Activated CD8-positive, alpha-beta T cell treated with anti-CD3 and anti-CD28 coated beads, Interleukin-2, amount 10 ng/mL, durations not matched to agents 7 days and 5 days (primary cell): ENCODE measurements around the gene TXNDC12. TPM values are rescaled to one million over a fixed set of nuclear protein-coding genes. Genes with fewer than 3 reads are reported as not detected.

Experiments
- ATAC-seq: fragments of 150-1000 bp; cut with Tn5 transposase; one replicate; pipeline ENCODE4 v1.10.0; 2021; ENCODE audit warnings: moderate library complexity
- CTCF ChIA-PET: fragments of 350-600 bp; sonication (Branson Sonifier 250); formaldehyde crosslinking; loops from one replicate; lab custom pipeline; 2021; ENCODE audit warnings: antibody characterized with exemption; lab: Charles Lee
- POLR2A ChIA-PET: fragments of 350-600 bp; sonication (Branson Sonifier 250); formaldehyde crosslinking; loops from one replicate; lab custom pipeline; 2021; ENCODE audit warnings: antibody characterized with exemption; lab: Charles Lee
- DNase-seq: peaks from one replicate; pipeline ENCODE4 v3.0.0-alpha.2; 2020
- H3K27ac Mint-ChIP-seq: one replicate; pipeline ENCODE4 v1.8.0; 2021; ENCODE audit warnings: mild to moderate bottlenecking, mixed read lengths
- H3K27me3 Mint-ChIP-seq: one replicate; pipeline ENCODE4 v1.8.0; 2021; ENCODE audit warnings: low read depth, mixed read lengths
- H3K36me3 Mint-ChIP-seq: one replicate; pipeline ENCODE4 v1.8.0; 2021; ENCODE audit warnings: low read depth, mixed read lengths
- H3K4me1 Mint-ChIP-seq: one replicate; pipeline ENCODE4 v1.8.0; 2021; ENCODE audit warnings: low read depth, mixed read lengths
- H3K4me3 Mint-ChIP-seq: one replicate; pipeline ENCODE4 v1.8.0; 2021; ENCODE audit warnings: mild to moderate bottlenecking, mixed read lengths
- H3K9me3 Mint-ChIP-seq: one replicate; pipeline ENCODE4 v1.8.0; 2022; ENCODE audit warnings: mixed read lengths; ENCODE audit not compliant: insufficient read depth
- total RNA-seq, 2 experiments: library from RNA; stranded (reverse); gene quantifications; one replicate each; pipeline ENCODE4 v1.2.3, GENCODE V29; 2021

Gene TXNDC12
- total RNA-seq, 2 experiments from 2014 or later, result 41.1 to 45.9 TPM

- no peak for ATAC-seq
- H3K4me1 Mint-ChIP-seq, result peaks cover 7% of the 10 kb centered on the region
- POLR2A ChIA-PET, result no interaction called here
- H3K9me3 Mint-ChIP-seq, result no peaks in the 10 kb centered on the region
- H3K27me3 Mint-ChIP-seq, result peaks cover 42% of the 10 kb centered on the region
- DNase-seq, result no peak
- peak overlapping the region; percentile 20 for H3K4me3 Mint-ChIP-seq
- CTCF ChIA-PET, result interaction anchor here (3.4 kb wide), 1 partner anchor 92 kb away, joined by 9 read pairs; no protein-coding TSS in a partner anchor
- no peaks in the 10 kb centered on the region for H3K36me3 Mint-ChIP-seq
- no peak overlapping the region for H3K27ac Mint-ChIP-seq
These were observed 65.2 kb downstream of the TXNDC12 start for GRCh38 chr1:51989582-51990477.

GRCh38 chr1:51988254-51988653 lies 66.7 kb downstream of the TXNDC12 start:
- CTCF ChIA-PET, result interaction anchor here (3.4 kb wide), 1 partner anchor 91 kb away, joined by 9 read pairs; no protein-coding TSS in a partner anchor
- Mint-ChIP-seq H3K27ac (no peak overlapping the region), H3K27me3 (peaks cover 37% of the 10 kb centered on the region), H3K4me3 (no peak overlapping the region), H3K9me3 (no peaks in the 10 kb centered on the region), H3K36me3 (no peaks in the 10 kb centered on the region), H3K4me1 (peaks cover 7% of the 10 kb centered on the region)
- no peak for ATAC-seq
- POLR2A ChIA-PET, result interaction anchor here (0.7 to 0.8 kb wide), 2 partner anchors 119 to 258 kb away, joined by 3 to 4 read pairs; no protein-coding TSS in a partner anchor
- DNase-seq, result no peak

- Mint-ChIP-seq H3K36me3 (no peaks in the 10 kb centered on the region), H3K4me3 (no peak overlapping the region), H3K27ac (no peak overlapping the region), H3K27me3 (peaks cover 23% of the 10 kb centered on the region), H3K4me1 (peaks cover 7% of the 10 kb centered on the region), H3K9me3 (no peaks in the 10 kb centered on the region)
- POLR2A ChIA-PET, result no interaction called here
- ATAC-seq (no peak), DNase-seq (no peak)
- CTCF ChIA-PET, result interaction anchor here (1.1 to 3.4 kb wide), 2 partner anchors 89 to 218 kb away, joined by 4 to 9 read pairs; no protein-coding TSS in a partner anchor
These were observed 68.3 kb downstream of the TXNDC12 start for GRCh38 chr1:51986718-51987117.

GRCh38 chr1:51982161-51982560 lies 72.8 kb downstream of the TXNDC12 start:
- Mint-ChIP-seq H3K9me3 (no peaks in the 10 kb centered on the region), H3K36me3 (no peaks in the 10 kb centered on the region), H3K27ac (no peak overlapping the region), H3K4me3 (no peak overlapping the region), H3K27me3 (peaks cover 8% of the 10 kb centered on the region), H3K4me1 (no peaks in the 10 kb centered on the region)
- POLR2A ChIA-PET, result no interaction called here
- DNase-seq, result no peak
- CTCF ChIA-PET, result no interaction called here
- ATAC-seq, result no peak

GRCh38 chr1:51981555-51981954 lies 73.4 kb downstream of the TXNDC12 start:
- Mint-ChIP-seq H3K4me3 (no peak overlapping the region), H3K27me3 (peaks cover 8% of the 10 kb centered on the region), H3K9me3 (no peaks in the 10 kb centered on the region), H3K27ac (no peak overlapping the region), H3K4me1 (no peaks in the 10 kb centered on the region), H3K36me3 (no peaks in the 10 kb centered on the region)
- ChIA-PET POLR2A (no interaction called here), CTCF (interaction anchor here (0.7 kb wide), 1 partner anchor 20 kb away, joined by 3 read pairs; no protein-coding TSS in a partner anchor)
- no peak for ATAC-seq
- DNase-seq, result no peak

- Mint-ChIP-seq H3K4me1 (no peaks in the 10 kb centered on the region), H3K27me3 (peaks cover 8% of the 10 kb centered on the region), H3K9me3 (no peaks in the 10 kb centered on the region), H3K4me3 (no peak overlapping the region), H3K36me3 (no peaks in the 10 kb centered on the region), H3K27ac (no peak overlapping the region)
- ATAC-seq (no peak), DNase-seq (no peak)
- POLR2A ChIA-PET, result no interaction called here
- CTCF ChIA-PET, result no interaction called here
These were observed 76.9 kb downstream of the TXNDC12 start for GRCh38 chr1:51978099-51978498.

GRCh38 chr1:51976846-51977602 lies 78.0 kb downstream of the TXNDC12 start:
- no peaks in the 10 kb centered on the region for H3K4me1 Mint-ChIP-seq
- CTCF ChIA-PET, result interaction anchor here (1.5 kb wide), 1 partner anchor 81 kb away, joined by 5 read pairs; no protein-coding TSS in a partner anchor
- peaks cover 8% of the 10 kb centered on the region for H3K27me3 Mint-ChIP-seq
- no peaks in the 10 kb centered on the region for H3K36me3 Mint-ChIP-seq
- H3K4me3 Mint-ChIP-seq, result no peak overlapping the region
- DNase-seq, result no peak
- no peaks in the 10 kb centered on the region for H3K9me3 Mint-ChIP-seq
- H3K27ac Mint-ChIP-seq, result no peak overlapping the region
- POLR2A ChIA-PET, result no interaction called here
- no peak for ATAC-seq

- POLR2A ChIA-PET, result no interaction called here
- H3K27me3 Mint-ChIP-seq, result peaks cover 8% of the 10 kb centered on the region
- no peaks in the 10 kb centered on the region for H3K4me1 Mint-ChIP-seq
- no peaks in the 10 kb centered on the region for H3K36me3 Mint-ChIP-seq
- no peaks in the 10 kb centered on the region for H3K9me3 Mint-ChIP-seq
- CTCF ChIA-PET, result no interaction called here
- ATAC-seq (no peak), DNase-seq (no peak)
- no peak overlapping the region for H3K4me3 Mint-ChIP-seq
- no peak overlapping the region for H3K27ac Mint-ChIP-seq
These were observed 81.2 kb downstream of the TXNDC12 start for GRCh38 chr1:51973587-51974474.

Other genes starting within 250 kb of the TXNDC12 start
- gene NRDC, start 176.5 kb downstream of the TXNDC12 start, total RNA-seq, result 100 to 1,000 TPM; 153 to 157 TPM
- under 1 TPM; 0.08 TPM for gene RAB3B, start 64.5 kb downstream of the TXNDC12 start, total RNA-seq
- gene KTI12, start 21.4 kb downstream of the TXNDC12 start, total RNA-seq, result 10 to 100 TPM; 14.6 to 15.2 TPM
- gene BTF3L4, start 1.1 kb upstream of the TXNDC12 start, total RNA-seq, result 10 to 100 TPM; 34.5 to 37.1 TPM
- gene ZFYVE9, start 86.9 kb upstream of the TXNDC12 start, total RNA-seq, result 1 to 10 TPM; 1.4 to 1.6 TPM